HEK293 (cell line): ENCODE data around the gene ZNF711.
A peak's percentile ranks its signal among the peaks of the same experiment; 100 is the strongest.

Experiments
- BCL11B ChIP-seq: fragments of 450-650 bp; formaldehyde crosslinking; IDR thresholded peaks from 2 replicates; pipeline ENCODE4 v1.5.1; 2016; ENCODE audit warnings: low read depth, missing biosample characterization, missing genetic modification characterization
- REPIN1 ChIP-seq: fragments of 450-650 bp; formaldehyde crosslinking; IDR thresholded peaks from 2 replicates; pipeline ENCODE4 v1.5.1; 2017; ENCODE audit warnings: missing biosample characterization, missing genetic modification characterization, low read depth
- ZEB2 ChIP-seq: fragments of 450-650 bp; formaldehyde crosslinking; IDR thresholded peaks from 2 replicates; pipeline ENCODE4 v1.5.1; 2016; ENCODE audit warnings: missing biosample characterization, missing genetic modification characterization
- ZFHX2 ChIP-seq: fragments of 450-650 bp; formaldehyde crosslinking; conservative IDR thresholded peaks from 2 replicates; pipeline ENCODE4 v1.5.1; 2016; ENCODE audit warnings: missing biosample characterization, missing genetic modification characterization
- ZNF146 ChIP-seq: fragments of 450-650 bp; formaldehyde crosslinking; IDR thresholded peaks from 2 replicates; pipeline ENCODE4 v1.5.1; 2016; ENCODE audit warnings: missing biosample characterization, missing genetic modification characterization
- ZNF155 ChIP-seq: fragments of 450-650 bp; formaldehyde crosslinking; IDR thresholded peaks from 2 replicates; pipeline ENCODE4 v1.5.1; 2016; ENCODE audit warnings: missing biosample characterization, missing genetic modification characterization
- ZNF335 ChIP-seq: fragments of 450-650 bp; formaldehyde crosslinking; conservative IDR thresholded peaks from 2 replicates; pipeline ENCODE4 v1.5.1; 2016; ENCODE audit warnings: missing biosample characterization, missing genetic modification characterization
- ZNF341 ChIP-seq: fragments of 450-650 bp; formaldehyde crosslinking; IDR thresholded peaks from 2 replicates; pipeline ENCODE4; 2016; ENCODE audit warnings: low read depth, missing biosample characterization, missing genetic modification characterization
- ZNF354C ChIP-seq: fragments of 450-650 bp; formaldehyde crosslinking; IDR thresholded peaks from 2 replicates; pipeline ENCODE4 v1.5.1; 2016; ENCODE audit warnings: missing biosample characterization, missing genetic modification characterization, low read depth, borderline replicate concordance
- ZNF514 ChIP-seq: fragments of 450-650 bp; formaldehyde crosslinking; IDR thresholded peaks from 2 replicates; pipeline ENCODE4 v1.5.1; 2016; ENCODE audit warnings: missing biosample characterization, missing genetic modification characterization
- ZNF544 ChIP-seq: fragments of 450-650 bp; formaldehyde crosslinking; IDR thresholded peaks from 2 replicates; pipeline ENCODE4 v1.5.0; 2017; ENCODE audit warnings: missing biosample characterization, missing genetic modification characterization
- ZNF548 ChIP-seq: fragments of 450-650 bp; formaldehyde crosslinking; IDR thresholded peaks from 2 replicates; pipeline ENCODE4 v1.5.1; 2016; ENCODE audit warnings: missing biosample characterization, missing genetic modification characterization
- ZNF654 ChIP-seq: fragments of 450-650 bp; formaldehyde crosslinking; IDR thresholded peaks from 2 replicates; pipeline ENCODE4 v1.5.1; 2016; ENCODE audit warnings: low read depth, missing biosample characterization, missing genetic modification characterization
- ZNF777 ChIP-seq: fragments of 450-650 bp; formaldehyde crosslinking; IDR thresholded peaks from 2 replicates; pipeline ENCODE4 v1.5.1; 2017; ENCODE audit warnings: missing biosample characterization, missing genetic modification characterization, borderline replicate concordance
- TF ChIP-seq, protein P1 (sequence below): fragments of 450-650 bp; formaldehyde crosslinking; IDR thresholded peaks from 2 replicates; pipeline ENCODE4 v1.5.1; 2016; ENCODE audit warnings: missing biosample characterization, missing genetic modification characterization
- TF ChIP-seq, protein P2 (sequence below): fragments of 450-650 bp; formaldehyde crosslinking; IDR thresholded peaks from 2 replicates; pipeline ENCODE4 v1.5.1; 2017; ENCODE audit warnings: missing biosample characterization, missing genetic modification characterization
- TF ChIP-seq, protein P3 (sequence below): fragments of 450-650 bp; formaldehyde crosslinking; IDR thresholded peaks from 2 replicates; pipeline ENCODE4 v1.5.1; 2016; ENCODE audit warnings: missing biosample characterization, missing genetic modification characterization
- TF ChIP-seq, protein P4 (sequence below): fragments of 450-650 bp; formaldehyde crosslinking; IDR thresholded peaks from 2 replicates; pipeline ENCODE4 v1.5.1; 2016; ENCODE audit warnings: missing biosample characterization, missing genetic modification characterization
- TF ChIP-seq, protein P5 (sequence below): fragments of 450-650 bp; formaldehyde crosslinking; IDR thresholded peaks from 2 replicates; pipeline ENCODE4 v1.5.1; 2016; ENCODE audit warnings: missing biosample characterization, missing genetic modification characterization
- TF ChIP-seq, protein P6 (sequence below): fragments of 450-650 bp; formaldehyde crosslinking; IDR thresholded peaks from 2 replicates; pipeline ENCODE4 v1.5.1; 2016; ENCODE audit warnings: missing biosample characterization, missing genetic modification characterization
- TF ChIP-seq, protein P7 (sequence below): fragments of 450-650 bp; formaldehyde crosslinking; IDR thresholded peaks from 2 replicates; pipeline ENCODE4 v1.5.1; 2016; ENCODE audit warnings: missing biosample characterization, missing genetic modification characterization

The ZNF711 gene

DNA sequence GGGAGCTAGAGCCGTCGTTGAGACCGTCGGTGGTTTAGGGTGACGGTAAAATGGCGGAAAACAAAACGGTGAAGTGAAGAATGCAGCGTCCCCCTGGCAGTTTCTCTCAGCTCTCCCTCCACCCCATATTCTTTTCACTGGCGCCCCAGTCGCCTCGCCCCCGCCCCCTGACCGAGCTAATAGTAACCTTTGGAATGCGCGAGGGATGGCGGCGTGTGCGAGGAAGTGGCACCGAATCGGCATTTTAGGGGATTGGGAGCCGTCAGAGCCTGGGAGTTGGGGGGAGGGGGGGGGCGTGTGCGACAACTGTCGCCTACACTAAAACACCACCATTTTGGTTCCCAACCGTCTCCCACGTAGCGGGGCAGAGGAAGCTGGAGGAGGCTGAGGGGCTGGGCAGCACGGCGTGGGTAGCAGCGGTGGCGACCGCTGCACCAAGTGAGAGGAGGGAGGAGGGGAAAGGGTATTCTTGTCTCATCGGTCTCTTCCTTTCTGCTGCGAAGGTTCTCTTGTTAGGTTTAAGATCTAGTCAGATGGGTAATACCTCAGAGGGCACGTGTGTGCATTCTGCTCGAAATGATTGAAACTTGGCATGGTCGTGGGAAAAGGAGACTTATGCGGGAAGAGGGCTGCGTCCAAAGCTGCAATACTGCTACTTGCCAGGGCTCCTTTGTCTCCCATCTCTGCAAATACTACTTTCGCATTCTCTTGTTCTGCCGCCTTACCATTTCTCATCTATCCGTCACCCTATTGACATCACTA, 840 bp downstream of the ZNF711 start (continued):
- TF ChIP-seq, protein P1, sequence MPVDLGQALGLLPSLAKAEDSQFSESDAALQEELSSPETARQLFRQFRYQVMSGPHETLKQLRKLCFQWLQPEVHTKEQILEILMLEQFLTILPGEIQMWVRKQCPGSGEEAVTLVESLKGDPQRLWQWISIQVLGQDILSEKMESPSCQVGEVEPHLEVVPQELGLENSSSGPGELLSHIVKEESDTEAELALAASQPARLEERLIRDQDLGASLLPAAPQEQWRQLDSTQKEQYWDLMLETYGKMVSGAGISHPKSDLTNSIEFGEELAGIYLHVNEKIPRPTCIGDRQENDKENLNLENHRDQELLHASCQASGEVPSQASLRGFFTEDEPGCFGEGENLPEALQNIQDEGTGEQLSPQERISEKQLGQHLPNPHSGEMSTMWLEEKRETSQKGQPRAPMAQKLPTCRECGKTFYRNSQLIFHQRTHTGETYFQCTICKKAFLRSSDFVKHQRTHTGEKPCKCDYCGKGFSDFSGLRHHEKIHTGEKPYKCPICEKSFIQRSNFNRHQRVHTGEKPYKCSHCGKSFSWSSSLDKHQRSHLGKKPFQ (tag by site-specific recombination): no peak
- no peak for TF ChIP-seq ZNF544 (tag by site-specific recombination)
- no peak for TF ChIP-seq ZNF548 (tag by site-specific recombination)
- TF ChIP-seq, protein P2, sequence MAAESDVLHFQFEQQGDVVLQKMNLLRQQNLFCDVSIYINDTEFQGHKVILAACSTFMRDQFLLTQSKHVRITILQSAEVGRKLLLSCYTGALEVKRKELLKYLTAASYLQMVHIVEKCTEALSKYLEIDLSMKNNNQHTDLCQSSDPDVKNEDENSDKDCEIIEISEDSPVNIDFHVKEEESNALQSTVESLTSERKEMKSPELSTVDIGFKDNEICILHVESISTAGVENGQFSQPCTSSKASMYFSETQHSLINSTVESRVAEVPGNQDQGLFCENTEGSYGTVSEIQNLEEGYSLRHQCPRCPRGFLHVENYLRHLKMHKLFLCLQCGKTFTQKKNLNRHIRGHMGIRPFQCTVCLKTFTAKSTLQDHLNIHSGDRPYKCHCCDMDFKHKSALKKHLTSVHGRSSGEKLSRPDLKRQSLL (tag by site-specific recombination): no peak
- TF ChIP-seq, protein P3, sequence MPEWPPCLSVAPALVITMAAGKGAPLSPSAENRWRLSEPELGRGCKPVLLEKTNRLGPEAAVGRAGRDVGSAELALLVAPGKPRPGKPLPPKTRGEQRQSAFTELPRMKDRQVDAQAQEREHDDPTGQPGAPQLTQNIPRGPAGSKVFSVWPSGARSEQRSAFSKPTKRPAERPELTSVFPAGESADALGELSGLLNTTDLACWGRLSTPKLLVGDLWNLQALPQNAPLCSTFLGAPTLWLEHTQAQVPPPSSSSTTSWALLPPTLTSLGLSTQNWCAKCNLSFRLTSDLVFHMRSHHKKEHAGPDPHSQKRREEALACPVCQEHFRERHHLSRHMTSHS (tag by site-specific recombination): no peak
- TF ChIP-seq, protein P4, sequence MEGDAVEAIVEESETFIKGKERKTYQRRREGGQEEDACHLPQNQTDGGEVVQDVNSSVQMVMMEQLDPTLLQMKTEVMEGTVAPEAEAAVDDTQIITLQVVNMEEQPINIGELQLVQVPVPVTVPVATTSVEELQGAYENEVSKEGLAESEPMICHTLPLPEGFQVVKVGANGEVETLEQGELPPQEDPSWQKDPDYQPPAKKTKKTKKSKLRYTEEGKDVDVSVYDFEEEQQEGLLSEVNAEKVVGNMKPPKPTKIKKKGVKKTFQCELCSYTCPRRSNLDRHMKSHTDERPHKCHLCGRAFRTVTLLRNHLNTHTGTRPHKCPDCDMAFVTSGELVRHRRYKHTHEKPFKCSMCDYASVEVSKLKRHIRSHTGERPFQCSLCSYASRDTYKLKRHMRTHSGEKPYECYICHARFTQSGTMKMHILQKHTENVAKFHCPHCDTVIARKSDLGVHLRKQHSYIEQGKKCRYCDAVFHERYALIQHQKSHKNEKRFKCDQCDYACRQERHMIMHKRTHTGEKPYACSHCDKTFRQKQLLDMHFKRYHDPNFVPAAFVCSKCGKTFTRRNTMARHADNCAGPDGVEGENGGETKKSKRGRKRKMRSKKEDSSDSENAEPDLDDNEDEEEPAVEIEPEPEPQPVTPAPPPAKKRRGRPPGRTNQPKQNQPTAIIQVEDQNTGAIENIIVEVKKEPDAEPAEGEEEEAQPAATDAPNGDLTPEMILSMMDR (tag by site-specific recombination): peak; percentile 17; the same call in 1 of the 2 replicates
- TF ChIP-seq ZNF341: peak; percentile 82
- TF ChIP-seq, protein P5, sequence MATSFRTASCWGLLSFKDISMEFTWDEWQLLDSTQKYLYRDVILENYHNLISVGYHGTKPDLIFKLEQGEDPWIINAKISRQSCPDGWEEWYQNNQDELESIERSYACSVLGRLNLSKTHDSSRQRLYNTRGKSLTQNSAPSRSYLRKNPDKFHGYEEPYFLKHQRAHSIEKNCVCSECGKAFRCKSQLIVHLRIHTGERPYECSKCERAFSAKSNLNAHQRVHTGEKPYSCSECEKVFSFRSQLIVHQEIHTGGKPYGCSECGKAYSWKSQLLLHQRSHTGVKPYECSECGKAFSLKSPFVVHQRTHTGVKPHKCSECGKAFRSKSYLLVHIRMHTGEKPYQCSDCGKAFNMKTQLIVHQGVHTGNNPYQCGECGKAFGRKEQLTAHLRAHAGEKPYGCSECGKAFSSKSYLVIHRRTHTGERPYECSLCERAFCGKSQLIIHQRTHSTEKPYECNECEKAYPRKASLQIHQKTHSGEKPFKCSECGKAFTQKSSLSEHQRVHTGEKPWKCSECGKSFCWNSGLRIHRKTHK (tag by site-specific recombination): no peak
- TF ChIP-seq ZNF777 (tag by site-specific recombination): no peak
- peak; percentile 93 for TF ChIP-seq ZFHX2 (tag by site-specific recombination)
- no peak for TF ChIP-seq ZEB2 (tag by site-specific recombination)
- no peak for TF ChIP-seq REPIN1 (tag by site-specific recombination)
- TF ChIP-seq, protein P6, sequence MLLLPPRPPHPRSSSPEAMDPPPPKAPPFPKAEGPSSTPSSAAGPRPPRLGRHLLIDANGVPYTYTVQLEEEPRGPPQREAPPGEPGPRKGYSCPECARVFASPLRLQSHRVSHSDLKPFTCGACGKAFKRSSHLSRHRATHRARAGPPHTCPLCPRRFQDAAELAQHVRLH (tag by site-specific recombination): no peak
- TF ChIP-seq ZNF514 (tag by site-specific recombination): no peak
- no peak for TF ChIP-seq ZNF335 (tag by site-specific recombination)
- no peak for TF ChIP-seq ZNF155
- no peak for TF ChIP-seq ZNF654 (tag by site-specific recombination)
- no peak for TF ChIP-seq ZNF146
- TF ChIP-seq BCL11B (tag by site-specific recombination): no peak
- no peak for TF ChIP-seq ZNF354C (tag by site-specific recombination)
- TF ChIP-seq, protein P7, sequence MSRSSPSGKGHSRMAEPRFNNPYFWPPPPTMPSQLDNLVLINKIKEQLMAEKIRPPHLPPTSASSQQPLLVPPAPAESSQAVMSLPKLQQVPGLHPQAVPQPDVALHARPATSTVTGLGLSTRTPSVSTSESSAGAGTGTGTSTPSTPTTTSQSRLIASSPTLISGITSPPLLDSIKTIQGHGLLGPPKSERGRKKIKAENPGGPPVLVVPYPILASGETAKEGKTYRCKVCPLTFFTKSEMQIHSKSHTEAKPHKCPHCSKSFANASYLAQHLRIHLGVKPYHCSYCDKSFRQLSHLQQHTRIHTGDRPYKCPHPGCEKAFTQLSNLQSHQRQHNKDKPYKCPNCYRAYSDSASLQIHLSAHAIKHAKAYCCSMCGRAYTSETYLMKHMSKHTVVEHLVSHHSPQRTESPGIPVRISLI (tag by site-specific recombination): no peak
